Measurements from ENCODE around the gene ATG10.
"Not testable (repeated sequence)": the region's sequence is repeated elsewhere in the genome, so short reads cannot be mapped to it uniquely, and the experiment has no call there.

ATG10 gene

DNA sequence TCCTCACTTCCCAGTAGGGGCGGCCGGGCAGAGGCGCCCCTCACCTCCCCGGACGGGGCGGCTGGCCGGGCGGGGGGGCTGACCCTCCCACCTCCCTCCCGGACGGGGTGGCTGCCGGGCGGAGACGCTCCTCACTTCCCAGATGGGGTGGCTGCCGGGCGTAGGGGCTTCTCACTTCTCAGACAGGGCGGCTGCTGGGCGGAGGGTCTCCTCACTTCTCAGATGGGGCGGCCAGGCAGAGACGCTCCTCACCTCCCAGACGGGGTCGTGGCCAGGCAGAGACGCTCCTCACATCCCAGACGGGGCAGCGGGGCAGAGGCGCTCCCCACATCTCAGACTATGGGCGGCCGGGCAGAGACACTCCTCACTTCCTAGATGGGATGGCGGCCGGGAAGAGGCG is 11.7 kb downstream of the ATG10 start:
- not testable (repeated sequence) for DNase-seq

DNA sequence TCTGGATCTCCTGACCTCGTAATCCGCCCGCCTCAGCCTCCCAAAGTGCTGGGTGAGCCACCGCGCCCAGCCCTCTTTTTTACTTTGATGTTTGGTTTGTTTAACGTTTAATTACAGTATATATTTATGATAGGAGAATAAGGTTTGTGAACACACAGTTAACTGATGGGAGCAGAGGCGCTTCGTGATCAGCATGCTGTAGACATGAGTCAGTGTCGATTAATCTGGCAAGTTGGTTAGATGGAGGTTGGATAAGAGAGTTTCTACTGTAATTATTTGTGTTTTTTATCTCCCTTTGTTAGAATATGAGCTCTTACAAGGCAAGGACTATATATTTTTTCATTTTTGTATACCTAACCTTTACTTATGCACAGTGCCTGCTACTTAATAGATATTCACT is 14.3 kb downstream of the ATG10 start:
- no peak for DNase-seq

DNA sequence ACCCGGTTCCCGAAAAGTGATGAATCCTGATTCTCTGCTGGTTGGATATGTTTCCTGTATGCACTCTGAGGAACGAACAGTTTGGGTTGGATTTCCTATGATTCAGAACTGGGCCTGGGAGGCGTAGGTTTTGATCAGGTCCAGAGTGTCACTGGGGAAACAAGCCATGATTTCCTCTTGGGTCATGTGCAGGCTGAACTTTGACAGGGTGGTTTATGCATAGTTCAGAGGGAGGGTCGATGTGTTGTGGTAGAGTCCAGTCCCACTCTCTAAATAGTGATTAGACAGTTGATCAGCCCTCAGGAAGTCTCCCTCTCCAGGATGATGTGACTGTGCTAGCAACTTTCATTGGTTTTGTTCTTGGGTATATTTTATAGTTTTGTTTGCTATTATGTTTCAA is 17.4 kb downstream of the ATG10 start:
- no peak for DNase-seq

DNA sequence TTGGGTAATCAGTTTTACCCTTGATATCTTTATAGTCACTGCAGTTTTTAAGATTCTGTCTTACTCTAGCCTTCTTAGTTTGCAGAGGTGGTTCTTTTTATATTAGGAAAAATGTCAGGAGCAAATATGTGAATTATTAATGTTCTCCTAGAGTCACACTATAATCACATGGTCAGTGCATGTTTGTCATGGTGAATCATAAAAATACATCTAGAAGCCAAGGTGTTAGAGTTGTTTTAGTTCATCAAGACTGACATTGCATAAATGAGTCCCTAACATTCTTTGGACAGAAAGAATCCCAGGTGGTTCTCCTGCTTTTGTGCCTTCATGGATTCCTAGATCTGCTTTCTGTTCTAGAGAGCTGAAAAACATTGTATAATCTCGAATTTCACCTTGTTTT is 22.9 kb downstream of the ATG10 start:
- DNase-seq: no peak

DNA sequence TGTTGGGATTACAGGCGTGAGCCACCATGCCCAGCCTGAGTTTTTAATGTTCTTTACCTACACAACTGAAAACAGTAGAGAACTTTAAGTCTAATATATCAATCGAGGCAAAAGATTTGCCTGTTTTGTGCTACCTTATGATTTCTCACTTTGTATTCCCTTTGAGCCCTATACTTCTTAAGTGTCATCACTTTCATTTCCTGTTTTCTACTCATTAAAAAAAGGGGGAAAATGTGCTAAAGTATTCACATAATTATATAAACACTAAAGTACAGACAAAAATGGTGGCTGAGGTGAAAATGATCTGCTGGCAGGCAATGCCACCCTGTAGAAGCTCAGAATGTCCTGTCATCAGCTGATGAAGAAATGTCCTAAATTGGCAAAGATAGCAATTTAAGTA is 23.6 kb downstream of the ATG10 start:
- no peak for DNase-seq

DNA sequence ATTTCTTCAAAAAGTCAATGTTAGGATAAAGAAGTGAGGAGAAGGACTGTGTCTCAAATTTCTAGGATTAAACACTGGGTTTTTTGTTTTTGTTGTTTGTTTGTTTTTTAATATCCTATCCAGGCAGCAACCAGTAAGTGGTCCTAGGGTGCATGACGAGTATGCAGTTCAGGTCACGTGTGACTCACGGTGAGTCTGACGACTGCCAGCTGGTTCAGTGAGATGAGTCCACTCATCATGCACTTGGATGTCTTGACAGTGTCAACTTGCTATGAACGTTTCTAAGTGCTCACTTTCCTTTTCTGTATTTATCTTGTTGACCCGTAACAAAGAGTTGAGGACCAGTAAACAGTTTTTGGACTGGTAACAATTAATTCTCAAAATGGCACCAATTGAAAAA is 32.7 kb downstream of the ATG10 start:
- DNase-seq: no peak

DNA sequence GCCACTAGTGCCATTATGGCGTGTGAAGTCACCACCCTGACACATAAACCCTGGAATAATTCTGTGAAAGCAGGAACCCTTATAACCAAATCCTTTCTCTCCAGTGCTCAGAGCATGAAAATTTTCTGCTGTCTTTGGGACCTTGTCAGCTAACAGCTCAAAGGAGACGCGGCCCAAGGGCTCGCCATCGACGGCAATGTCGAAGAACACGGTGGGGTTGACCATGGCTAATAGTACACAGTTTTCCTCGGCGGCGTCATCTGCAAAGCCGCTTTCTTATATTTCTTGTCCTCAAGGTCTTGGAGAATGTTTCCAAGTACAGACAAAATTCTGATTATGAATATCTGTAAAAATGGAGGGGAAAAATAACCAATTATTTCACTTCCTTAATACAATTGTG is 38.0 kb downstream of the ATG10 start:
- not testable (repeated sequence) for DNase-seq

DNA sequence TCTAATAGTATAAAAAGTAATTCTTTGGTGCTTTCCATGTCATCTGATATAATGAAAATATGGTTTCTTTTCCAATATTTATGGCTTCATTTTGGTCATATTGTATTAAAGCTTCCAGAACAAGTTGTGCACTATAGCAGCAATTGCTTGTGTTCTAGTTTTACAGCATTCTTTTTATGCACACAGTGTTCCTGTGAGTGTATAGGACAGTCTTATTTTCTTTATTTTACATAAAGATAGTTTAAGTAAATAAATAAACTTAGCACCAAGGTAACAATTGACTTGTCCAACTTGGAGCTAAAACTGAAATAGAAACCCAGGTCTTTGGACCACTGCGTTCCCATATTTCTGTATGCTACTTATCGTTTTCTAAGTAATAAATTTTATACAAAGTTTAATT is 38.9 kb downstream of the ATG10 start:
- no peak for DNase-seq

DNA sequence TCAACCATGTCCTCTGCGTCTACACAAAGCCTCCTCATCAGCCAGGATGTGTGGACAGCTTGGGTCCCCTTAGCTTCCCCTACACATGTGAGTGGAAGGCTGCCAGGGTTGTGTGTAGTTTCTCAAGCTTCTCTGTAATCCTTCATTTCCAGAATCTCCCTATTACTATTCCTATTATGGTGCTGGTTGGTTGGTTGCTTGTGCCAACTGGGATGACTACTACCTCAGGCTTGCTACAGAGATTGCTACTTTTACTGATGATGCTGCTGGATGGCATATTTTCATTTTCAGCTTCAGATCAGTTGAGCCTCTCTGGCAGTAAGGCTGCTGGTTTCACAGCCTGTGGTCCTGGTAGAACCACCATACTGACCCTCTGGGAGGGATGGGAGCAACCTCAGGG is 39.9 kb downstream of the ATG10 start:
- DNase-seq: no peak

DNA sequence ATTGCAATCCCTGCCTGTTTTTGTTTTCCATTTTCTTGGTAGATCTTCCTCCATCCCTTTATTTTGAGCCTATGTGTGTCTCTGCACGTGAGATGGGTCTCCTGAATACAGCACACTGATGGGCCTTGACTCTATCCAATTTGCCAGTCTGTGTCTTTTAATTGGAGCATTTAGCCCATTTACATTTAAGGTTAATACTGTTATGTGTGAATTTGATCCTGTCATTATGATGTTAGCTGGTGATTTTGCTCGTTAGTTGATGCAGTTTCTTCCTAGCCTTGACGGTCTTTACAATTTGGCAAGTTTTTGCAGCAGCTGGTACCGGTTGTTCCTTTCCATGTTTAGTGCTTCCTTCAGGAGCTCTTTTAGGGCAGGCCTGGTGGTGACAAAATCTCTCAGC is 42.8 kb downstream of the ATG10 start:
- DNase-seq: not testable (repeated sequence)

DNA sequence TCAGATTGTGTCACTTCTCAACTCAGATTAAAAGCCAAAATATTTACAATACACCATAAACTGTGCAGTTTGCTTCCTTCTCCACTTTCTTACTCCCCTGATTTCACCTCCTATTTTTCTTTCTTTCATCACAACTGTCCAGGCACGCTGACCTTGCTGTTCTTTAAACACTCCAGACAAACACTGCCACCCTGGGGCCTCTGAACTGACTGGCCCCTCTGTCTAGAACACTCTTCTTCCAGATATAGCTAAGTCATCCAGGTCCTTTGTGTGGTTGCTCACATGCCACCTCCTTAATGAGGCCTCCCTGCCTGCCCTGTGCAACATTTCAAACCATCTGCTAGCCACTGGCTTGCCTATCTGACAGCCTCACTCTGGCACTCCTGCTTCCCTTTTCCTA is 46.6 kb downstream of the ATG10 start:
- DNase-seq: peak; percentile 16

DNA sequence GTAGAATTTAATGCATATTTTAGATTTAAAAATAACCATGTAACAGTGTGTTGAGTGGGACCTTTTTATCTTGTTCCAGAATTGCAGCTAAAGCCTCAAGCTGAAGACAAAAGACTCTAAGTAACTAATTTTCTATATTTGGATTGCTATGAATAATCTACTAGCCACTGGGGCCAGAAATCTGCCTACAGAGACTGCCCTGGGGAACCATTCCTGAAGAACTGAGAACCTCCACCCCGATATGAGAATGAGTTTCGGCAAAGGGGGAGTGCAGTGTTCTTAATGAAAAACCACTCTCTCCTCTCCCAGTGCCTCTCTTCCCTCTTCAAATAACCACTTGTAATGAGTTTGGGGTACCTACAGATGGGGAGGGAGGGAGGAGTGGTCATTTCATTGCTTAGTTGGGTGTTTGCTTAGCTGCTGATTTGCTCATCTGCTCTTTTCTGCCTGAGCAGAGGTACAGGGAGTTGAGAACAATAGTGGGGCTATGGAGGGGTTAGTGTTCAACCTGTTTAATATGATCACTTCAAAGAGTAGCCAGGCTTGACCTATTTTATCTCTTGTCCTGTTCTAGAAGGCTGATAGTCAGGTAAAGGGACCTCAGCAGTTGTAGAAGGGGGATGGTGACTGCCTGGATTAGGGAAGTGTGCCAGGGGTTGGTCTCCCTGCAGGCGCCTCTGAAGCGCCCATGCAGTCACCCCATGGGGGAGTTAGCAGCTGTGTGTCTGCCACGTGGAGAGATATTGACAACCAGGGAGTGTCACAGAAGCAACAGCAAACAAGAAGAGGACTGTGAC is 47.7 kb downstream of the ATG10 start:
- DNase-seq: no peak

DNA sequence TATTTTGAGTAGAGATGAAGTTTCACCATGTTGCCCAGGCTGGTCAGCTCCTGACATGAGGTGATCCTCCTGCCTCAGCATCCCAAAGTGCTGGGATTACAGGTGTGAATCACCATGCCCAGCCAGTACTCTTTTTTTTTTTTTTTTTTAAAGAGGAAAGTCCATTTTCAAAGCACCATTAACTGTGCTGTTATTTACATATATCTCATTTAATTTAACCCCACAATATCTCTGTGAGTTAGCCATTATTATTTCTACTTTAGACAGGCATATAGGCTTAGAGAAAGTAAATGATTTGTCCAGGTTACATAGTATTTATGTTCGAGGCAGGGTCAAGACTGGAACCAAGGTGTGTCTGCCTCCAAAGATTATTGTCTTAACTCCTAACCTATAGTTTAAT is 50.7 kb downstream of the ATG10 start:
- DNase-seq: no peak

DNA sequence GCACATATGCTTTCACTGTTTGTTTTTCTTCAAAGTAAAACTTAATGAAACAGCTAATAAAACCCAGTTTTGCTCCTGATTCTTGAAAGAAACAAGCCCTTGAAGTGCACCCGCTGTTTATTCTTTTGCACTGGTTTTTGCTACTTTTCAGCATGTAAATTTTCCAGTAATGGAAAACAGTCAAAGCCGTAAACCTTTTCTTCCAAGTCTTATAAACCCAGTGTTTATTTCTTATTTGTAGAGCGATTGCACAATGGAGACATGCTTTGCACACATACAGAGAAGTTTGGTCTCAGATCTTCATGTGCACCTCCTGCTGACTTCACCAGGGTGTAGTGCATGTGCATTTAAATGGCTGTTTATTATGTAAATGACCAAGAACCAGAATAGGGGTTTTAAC is 51.8 kb downstream of the ATG10 start:
- DNase-seq: no peak

DNA sequence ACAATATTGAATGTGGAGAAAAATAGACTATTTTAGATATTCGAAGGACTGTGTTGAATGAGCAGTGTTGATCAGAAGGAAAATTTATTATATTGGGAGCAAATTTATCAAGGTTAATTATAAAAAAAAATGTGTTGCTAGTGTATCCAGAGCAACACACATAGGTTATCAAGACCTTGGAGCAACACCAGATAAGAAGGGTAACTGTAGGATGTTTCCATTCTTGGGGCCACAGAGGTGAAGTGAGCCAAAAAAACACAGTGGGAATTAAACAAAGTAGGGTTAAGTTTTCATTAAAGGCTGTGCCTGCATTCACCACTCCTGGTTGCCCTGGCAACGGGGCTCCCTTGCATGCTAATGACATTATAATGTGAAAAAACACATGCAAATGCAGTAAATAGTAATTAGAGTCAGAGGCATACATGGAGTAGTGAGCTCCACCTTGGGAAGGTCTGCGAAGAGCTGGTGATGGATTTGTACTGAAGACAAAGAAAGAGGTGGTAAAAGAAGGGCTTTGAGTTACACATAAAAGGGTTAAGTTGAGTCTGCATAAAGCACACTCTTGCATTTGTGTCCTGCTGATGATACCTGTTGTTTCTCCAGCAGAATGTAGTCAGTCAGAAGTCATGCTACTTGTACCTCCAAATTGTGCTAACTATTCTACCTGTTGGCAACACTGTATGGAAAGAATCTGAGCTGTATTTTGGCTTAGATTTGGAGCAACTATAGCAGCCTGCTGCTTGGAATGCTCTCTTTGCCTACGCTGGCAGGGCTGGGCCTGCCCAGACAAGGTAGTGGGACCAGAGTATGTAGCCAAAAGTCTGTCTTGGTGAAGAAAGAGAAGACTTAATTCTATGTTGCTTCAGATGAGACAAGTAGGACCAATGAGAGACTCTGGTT is 59.6 kb downstream of the ATG10 start:
- no peak for DNase-seq

DNA sequence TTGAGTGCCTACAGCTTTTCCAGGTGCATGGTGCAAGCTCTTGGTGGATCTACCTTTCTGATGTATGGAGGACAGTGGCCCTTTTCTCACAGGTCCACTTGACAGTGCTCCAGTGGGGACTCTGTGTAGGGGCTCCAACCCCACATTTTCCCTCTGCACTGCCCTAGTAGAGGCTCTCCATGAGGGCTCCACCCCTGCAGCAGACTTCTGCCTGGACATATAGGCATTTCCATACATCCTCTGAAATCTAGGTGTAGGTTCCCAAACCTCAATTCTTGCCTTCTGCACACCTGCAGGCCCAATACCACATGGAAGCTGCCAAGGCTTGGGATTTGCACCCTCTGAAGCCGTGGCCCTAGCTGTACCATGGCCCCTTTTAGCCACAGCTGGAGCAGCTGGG is 71.1 kb downstream of the ATG10 start:
- not testable (repeated sequence) for DNase-seq

DNA sequence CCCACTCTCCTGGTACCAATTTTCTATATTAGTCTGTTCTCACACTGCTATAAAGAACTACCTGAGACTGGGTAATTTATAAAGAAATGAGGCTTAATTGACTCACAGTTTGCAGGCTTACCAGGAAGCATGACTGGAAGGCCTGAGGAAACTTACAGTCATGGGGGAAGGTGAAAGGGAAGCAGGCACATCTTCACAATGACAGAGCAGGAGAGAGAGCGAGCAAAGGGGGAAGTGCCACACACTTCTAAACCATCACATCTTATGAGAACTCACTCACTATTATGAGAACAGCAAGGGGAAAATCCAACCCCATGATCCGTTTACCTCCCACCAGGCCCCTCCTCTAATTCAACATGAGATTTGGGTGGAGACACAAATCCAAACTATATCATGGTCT is 72.2 kb downstream of the ATG10 start:
- DNase-seq: no peak

DNA sequence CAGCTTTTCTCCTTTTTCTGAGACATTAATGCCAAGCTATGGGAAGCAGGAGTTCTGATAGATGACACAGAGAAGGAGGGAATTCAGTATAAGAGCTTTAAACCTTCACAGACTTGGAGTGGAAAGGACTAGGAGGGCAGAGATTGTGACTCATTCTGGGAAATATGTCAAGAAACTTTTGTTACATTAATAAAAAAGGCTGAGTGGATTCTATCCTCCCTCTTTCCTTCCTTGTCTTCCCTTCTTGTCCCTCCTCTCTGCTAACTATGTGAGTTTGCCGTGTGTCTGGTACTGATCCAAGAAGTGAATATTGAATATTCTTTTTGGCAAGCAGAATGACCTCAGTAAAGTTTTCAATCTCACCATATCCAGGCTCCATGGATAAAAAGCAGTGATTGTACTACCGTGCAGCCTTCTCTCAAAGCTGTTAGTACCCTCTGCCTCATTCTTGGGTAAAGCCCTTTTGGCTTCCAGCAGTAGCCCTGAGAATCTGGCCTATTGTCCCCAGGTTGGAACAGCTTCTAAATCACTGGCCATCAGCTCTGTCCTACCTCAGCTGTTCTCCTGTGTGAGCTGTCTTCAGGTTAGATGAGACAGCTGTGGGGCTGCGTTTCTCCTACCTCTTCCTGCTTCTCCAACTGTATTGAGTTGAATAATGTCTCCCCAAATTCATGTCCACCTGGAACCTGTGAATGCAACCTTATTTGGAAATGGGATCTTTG is 73.9 kb downstream of the ATG10 start:
- no peak for DNase-seq

DNA sequence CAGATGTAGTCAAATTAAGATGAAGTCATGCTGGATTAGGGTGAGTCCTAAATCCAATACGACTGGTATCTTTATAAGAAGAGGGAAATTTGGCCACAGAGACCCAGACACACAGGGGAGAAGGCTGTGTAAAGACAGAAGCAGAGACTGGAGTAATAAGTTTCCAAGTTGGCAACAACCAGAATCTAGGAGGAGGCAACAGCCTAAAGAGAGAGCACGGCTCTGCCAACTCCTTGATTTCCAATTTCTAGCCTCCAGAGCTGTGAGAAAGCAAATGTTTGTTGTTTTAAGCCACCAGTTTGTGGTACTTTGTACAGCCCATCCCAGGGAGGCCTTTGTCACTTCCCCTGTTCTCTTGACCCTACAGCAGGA is 74.4 kb downstream of the ATG10 start:
- no peak for DNase-seq

DNA sequence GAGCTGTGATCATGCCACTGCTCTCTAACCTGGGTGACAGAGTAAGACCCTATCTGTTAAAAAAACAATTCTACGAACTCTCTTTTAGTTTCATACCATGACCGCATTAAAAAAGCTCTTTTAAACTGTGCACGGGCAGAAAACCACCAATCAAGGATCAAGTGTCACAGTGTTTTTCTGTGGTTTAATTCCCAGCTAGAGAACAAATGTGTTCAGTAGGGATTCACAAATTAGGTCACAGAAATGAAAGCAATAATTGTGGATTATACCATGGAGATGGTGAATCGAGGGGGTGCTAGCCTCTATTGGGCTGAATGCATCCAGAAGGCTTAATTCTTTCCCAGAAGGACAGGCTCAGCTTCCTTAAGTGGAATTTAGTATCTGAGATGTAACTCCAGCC is 79.1 kb downstream of the ATG10 start:
- no peak for DNase-seq

DNA sequence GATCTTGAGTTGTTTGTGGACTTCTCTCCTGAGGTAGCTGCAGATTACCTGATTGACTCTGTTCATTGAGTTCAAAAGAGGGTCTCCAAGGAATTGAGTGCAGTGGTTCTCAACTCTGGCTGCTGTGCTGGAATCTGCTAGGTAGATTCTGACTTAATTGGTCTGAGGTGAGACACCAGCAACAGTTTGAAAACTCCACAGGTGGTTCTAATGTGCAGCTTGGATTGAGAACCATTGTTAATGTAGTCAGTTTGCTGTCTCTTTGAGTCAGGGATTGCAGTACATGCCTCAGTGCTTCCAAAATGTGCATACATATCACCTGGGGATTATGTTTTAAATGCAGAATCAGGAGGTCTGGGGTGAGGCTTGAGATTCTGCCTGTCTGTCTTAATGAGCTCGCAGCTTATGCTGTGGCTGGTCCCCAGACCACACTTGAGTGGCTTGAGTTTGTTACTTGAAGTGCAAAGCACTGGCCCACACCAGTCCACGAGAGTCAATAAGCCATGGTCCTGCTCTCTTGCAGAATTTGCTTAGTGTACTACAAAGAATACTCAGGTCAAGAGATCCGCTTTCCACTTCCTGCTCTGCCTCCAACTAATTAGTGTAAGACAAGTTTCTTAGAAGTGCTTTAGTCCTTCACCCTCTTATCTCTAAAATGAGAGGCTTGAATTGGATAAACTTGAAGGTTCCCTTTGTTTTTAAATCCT is 82.3 kb downstream of the ATG10 start:
- no peak for DNase-seq

DNA sequence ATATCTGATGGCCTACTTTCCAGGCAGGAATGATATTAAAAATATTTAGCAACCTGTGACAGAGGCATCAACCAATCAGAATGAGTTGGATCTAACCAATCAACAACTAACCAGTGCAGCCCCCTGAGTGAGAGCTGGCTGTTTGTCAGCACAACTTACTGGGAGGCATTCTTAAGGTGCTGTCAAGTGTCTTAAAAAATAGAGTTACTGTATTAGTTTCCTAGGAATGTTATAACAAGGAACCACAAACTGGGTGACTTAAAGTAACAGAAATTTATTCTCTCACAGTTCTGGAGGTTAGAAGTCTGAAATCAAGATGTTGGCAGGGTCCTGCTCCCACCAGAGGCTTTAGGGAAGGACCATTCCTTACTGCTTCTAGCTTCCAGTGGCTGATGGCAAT is 85.2 kb downstream of the ATG10 start:
- no peak for DNase-seq

DNA sequence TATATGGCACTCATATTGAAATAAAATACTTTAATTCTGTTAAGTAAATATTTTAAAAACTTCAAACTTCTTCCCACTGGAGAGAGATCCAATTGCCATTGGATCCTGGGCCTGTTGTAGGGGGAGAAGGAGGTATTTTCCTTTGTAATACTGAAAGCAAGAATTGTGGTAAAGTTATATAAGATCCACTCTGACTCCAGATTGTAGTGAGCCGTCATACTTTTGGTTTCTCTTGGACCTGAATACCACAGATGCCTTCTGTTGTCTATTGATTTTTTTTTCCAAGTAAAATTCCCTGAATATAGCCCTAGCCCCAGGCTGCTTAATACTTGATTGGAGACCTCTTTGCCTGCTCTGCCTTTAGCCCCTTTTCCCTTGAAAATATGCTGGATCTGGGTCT is 86.9 kb downstream of the ATG10 start:
- DNase-seq: no peak
